ENCODE measurements around the gene BEST4. TPM values are rescaled to one million over a fixed set of nuclear protein-coding genes. Genes with fewer than 3 reads are reported as not detected.

The BEST4 gene
- total and polyA plus RNA-seq, 2 of the 8 experiments (the other 6 are each of a cell fraction or from before 2014, with no cell fraction given), result 0.76 to 1.4 TPM

DNA sequence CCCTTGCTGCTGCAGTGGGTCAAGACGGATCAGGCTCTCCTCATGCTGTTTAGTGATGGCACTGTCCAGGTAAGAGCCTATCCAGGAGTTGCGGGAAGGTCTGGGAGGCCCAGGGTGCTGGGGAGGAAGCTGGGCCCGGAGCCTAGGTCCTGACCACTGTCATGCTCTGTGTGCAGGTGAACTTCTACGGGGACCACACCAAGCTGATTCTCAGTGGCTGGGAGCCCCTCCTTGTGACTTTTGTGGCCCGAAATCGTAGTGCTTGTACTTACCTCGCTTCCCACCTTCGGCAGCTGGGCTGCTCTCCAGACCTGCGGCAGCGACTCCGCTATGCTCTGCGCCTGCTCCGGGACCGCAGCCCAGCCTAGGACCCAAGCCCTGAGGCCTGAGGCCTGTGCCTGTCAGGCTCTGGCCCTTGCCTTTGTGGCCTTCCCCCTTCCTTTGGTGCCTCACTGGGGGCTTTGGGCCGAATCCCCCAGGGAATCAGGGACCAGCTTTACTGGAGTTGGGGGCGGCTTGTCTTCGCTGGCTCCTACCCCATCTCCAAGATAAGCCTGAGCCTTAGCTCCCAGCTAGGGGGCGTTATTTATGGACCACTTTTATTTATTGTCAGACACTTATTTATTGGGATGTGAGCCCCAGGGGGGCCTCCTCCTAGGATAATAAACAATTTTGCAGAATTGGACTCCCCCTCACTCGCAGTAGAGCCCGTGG, 17.5 kb upstream of the BEST4 start (continued):
- TF ChIP-seq, protein P1, sequence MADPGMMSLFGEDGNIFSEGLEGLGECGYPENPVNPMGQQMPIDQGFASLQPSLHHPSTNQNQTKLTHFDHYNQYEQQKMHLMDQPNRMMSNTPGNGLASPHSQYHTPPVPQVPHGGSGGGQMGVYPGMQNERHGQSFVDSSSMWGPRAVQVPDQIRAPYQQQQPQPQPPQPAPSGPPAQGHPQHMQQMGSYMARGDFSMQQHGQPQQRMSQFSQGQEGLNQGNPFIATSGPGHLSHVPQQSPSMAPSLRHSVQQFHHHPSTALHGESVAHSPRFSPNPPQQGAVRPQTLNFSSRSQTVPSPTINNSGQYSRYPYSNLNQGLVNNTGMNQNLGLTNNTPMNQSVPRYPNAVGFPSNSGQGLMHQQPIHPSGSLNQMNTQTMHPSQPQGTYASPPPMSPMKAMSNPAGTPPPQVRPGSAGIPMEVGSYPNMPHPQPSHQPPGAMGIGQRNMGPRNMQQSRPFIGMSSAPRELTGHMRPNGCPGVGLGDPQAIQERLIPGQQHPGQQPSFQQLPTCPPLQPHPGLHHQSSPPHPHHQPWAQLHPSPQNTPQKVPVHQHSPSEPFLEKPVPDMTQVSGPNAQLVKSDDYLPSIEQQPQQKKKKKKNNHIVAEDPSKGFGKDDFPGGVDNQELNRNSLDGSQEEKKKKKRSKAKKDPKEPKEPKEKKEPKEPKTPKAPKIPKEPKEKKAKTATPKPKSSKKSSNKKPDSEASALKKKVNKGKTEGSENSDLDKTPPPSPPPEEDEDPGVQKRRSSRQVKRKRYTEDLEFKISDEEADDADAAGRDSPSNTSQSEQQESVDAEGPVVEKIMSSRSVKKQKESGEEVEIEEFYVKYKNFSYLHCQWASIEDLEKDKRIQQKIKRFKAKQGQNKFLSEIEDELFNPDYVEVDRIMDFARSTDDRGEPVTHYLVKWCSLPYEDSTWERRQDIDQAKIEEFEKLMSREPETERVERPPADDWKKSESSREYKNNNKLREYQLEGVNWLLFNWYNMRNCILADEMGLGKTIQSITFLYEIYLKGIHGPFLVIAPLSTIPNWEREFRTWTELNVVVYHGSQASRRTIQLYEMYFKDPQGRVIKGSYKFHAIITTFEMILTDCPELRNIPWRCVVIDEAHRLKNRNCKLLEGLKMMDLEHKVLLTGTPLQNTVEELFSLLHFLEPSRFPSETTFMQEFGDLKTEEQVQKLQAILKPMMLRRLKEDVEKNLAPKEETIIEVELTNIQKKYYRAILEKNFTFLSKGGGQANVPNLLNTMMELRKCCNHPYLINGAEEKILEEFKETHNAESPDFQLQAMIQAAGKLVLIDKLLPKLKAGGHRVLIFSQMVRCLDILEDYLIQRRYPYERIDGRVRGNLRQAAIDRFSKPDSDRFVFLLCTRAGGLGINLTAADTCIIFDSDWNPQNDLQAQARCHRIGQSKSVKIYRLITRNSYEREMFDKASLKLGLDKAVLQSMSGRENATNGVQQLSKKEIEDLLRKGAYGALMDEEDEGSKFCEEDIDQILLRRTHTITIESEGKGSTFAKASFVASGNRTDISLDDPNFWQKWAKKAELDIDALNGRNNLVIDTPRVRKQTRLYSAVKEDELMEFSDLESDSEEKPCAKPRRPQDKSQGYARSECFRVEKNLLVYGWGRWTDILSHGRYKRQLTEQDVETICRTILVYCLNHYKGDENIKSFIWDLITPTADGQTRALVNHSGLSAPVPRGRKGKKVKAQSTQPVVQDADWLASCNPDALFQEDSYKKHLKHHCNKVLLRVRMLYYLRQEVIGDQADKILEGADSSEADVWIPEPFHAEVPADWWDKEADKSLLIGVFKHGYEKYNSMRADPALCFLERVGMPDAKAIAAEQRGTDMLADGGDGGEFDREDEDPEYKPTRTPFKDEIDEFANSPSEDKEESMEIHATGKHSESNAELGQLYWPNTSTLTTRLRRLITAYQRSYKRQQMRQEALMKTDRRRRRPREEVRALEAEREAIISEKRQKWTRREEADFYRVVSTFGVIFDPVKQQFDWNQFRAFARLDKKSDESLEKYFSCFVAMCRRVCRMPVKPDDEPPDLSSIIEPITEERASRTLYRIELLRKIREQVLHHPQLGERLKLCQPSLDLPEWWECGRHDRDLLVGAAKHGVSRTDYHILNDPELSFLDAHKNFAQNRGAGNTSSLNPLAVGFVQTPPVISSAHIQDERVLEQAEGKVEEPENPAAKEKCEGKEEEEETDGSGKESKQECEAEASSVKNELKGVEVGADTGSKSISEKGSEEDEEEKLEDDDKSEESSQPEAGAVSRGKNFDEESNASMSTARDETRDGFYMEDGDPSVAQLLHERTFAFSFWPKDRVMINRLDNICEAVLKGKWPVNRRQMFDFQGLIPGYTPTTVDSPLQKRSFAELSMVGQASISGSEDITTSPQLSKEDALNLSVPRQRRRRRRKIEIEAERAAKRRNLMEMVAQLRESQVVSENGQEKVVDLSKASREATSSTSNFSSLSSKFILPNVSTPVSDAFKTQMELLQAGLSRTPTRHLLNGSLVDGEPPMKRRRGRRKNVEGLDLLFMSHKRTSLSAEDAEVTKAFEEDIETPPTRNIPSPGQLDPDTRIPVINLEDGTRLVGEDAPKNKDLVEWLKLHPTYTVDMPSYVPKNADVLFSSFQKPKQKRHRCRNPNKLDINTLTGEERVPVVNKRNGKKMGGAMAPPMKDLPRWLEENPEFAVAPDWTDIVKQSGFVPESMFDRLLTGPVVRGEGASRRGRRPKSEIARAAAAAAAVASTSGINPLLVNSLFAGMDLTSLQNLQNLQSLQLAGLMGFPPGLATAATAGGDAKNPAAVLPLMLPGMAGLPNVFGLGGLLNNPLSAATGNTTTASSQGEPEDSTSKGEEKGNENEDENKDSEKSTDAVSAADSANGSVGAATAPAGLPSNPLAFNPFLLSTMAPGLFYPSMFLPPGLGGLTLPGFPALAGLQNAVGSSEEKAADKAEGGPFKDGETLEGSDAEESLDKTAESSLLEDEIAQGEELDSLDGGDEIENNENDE (IDR thresholded peaks at IDR 0.05; ENCODE audit: insufficient replicate concordance, low read length), result no peak
- TF ChIP-seq ASH2L (IDR thresholded peaks at IDR 0.05; ENCODE audit: low read length) (no peak), POLR2A (IDR thresholded peaks at IDR 0.05; ENCODE audit: control extremely low read depth in 1 of 2, low read depth in 2 of 2, low read length in 2 of 2) (peak in 1 of 2 experiments; percentile 37; a peak in 1 of 3 replicates)
